Measurements from ENCODE around the gene IGSF9. TPM values are rescaled to one million over a fixed set of nuclear protein-coding genes. Genes with fewer than 3 reads are reported as not detected.

Gene IGSF9
- total and polyA plus RNA-seq, 10 of the 15 experiments (the other 5 are each of a cell fraction or from before 2014, with no cell fraction given): 0.04 to 0.07 TPM; not detected in 8

GRCh38 chr1:159928491-159929050 lies 16.8 kb downstream of the IGSF9 start:
- intact Hi-C loops (cut with micrococcal nuclease; ENCODE audit: unreplicated experiment) (loop anchor here (10.0 kb wide), 1 partner anchor 854 kb away; the partner anchor contains the start of gene AIM2), in situ Hi-C loops (cut with MboI) (no loop called here)
- DNase-seq (ENCODE audit: low read depth, low spot score) (no peak), FAIRE-seq (no peak), ATAC-seq (no peak)
- H3K4me2 ChIP-seq (ENCODE audit: control insufficient read depth, insufficient read depth): no peak overlapping the region
- 69% methylated on average over 18 of the region's 18 CpGs for WGBS (ENCODE audit: insufficient coverage, insufficient replicate concordance, low lambda C conversion rate, missing lambda C conversion rate)
- H4K20me1 ChIP-seq (ENCODE audit: control insufficient read depth, insufficient read depth): no peaks in the 10 kb centered on the region
- H3K79me2 ChIP-seq (ENCODE audit: control insufficient read depth, insufficient read depth, low read length): peaks cover 18% of the 10 kb centered on the region
- no peaks in the 10 kb centered on the region for H3K27me3 ChIP-seq (replicated peaks in 1 of 2; ENCODE audit: control insufficient read depth in 2 of 2, insufficient read depth in 2 of 2, low read length in 1 of 2)
- H3K4me3 ChIP-seq: no peak overlapping the region
- no peak overlapping the region for H3K9ac ChIP-seq (ENCODE audit: control insufficient read depth, insufficient read depth, low read length)
- no peak for TF ChIP-seq CBFB (IDR thresholded peaks at IDR 0.05; ENCODE audit: low read depth)
- no TSS peak for BruUV-seq (replicated peaks)
- H3K9me3 ChIP-seq (replicated peaks; ENCODE audit: control insufficient read depth, insufficient read depth, low read length): no peaks in the 10 kb centered on the region
- ChIA-PET POLR2A (no interaction called here), CTCF (interaction anchor here (2.1 to 22.4 kb wide), 2 partner anchors 75 to 129 kb away, joined by 6 to 422 read pairs; no protein-coding TSS in a partner anchor), RAD21 (ENCODE audit: unreplicated experiment) (interaction anchor here (0.7 to 1.4 kb wide), 2 partner anchors 79 to 173 kb away, joined by 3 to 10 read pairs; no protein-coding TSS in a partner anchor), SMC1A (ENCODE audit: uncharacterized antibody, unreplicated experiment) (interaction anchor here (8.1 kb wide), 1 partner anchor 78 kb away, joined by 57 read pairs; no protein-coding TSS in a partner anchor)
- peaks cover 8% of the 10 kb centered on the region; the same call in 1 of the 2 replicates for H3K4me1 ChIP-seq (ENCODE audit: control insufficient read depth, insufficient read depth, low read length)
- H3K36me3 ChIP-seq (ENCODE audit: control insufficient read depth in 2 of 2, insufficient read depth in 2 of 2, low read length in 1 of 2): no peaks in the 10 kb centered on the region
- H3K27ac ChIP-seq (ENCODE audit: control insufficient read depth, insufficient read depth): no peak overlapping the region
- H2AFZ ChIP-seq (ENCODE audit: control insufficient read depth, low read depth, low read length): no peak overlapping the region

- Histone ChIP-seq H2AFZ (ENCODE audit: control insufficient read depth, low read depth, low read length) (no peak overlapping the region), H3K27me3 (replicated peaks in 1 of 2; ENCODE audit: control insufficient read depth in 2 of 2, insufficient read depth in 2 of 2, low read length in 1 of 2) (no peaks in the 10 kb centered on the region), H3K4me2 (ENCODE audit: control insufficient read depth, insufficient read depth) (no peak overlapping the region), H3K9ac (ENCODE audit: control insufficient read depth, insufficient read depth, low read length) (no peak overlapping the region), H3K4me1 (ENCODE audit: control insufficient read depth, insufficient read depth, low read length) (peaks cover 13% of the 10 kb centered on the region; the same call in 1 of the 2 replicates), H3K4me3 (no peak overlapping the region), H4K20me1 (ENCODE audit: control insufficient read depth, insufficient read depth) (no peaks in the 10 kb centered on the region), H3K9me3 (replicated peaks; ENCODE audit: control insufficient read depth, insufficient read depth, low read length) (no peaks in the 10 kb centered on the region), H3K27ac (ENCODE audit: control insufficient read depth, insufficient read depth) (no peak overlapping the region), H3K36me3 (ENCODE audit: control insufficient read depth in 2 of 2, insufficient read depth in 2 of 2, low read length in 1 of 2) (no peaks in the 10 kb centered on the region), H3K79me2 (ENCODE audit: control insufficient read depth, insufficient read depth, low read length) (peaks cover 25% of the 10 kb centered on the region)
- in situ Hi-C loops (cut with MboI): no loop called here
- ATAC-seq: no peak
- no TSS peak for BruUV-seq (replicated peaks)
- intact Hi-C loops (cut with micrococcal nuclease; ENCODE audit: unreplicated experiment): loop anchor here (10.0 kb wide), 1 partner anchor 853 kb away; the partner anchor contains the start of gene AIM2
- ChIA-PET RAD21 (ENCODE audit: unreplicated experiment) (interaction anchor here (0.7 to 1.4 kb wide), 3 partner anchors 35 to 174 kb away, joined by 3 to 10 read pairs (median 6); no protein-coding TSS in a partner anchor), CTCF (interaction anchor here (0.8 to 22.4 kb wide), 5 partner anchors 35 to 158 kb away, joined by 3 to 422 read pairs (median 6); no protein-coding TSS in a partner anchor), POLR2A (no interaction called here), SMC1A (ENCODE audit: uncharacterized antibody, unreplicated experiment) (interaction anchor here (8.1 kb wide), 1 partner anchor 79 kb away, joined by 57 read pairs; no protein-coding TSS in a partner anchor)
- FAIRE-seq: no peak
- WGBS (ENCODE audit: insufficient coverage, insufficient replicate concordance, low lambda C conversion rate, missing lambda C conversion rate): 23% methylated on average over 12 of the region's 13 CpGs
- no peak for DNase-seq (ENCODE audit: low read depth, low spot score)
- TF ChIP-seq NR2F1 (conservative IDR thresholded peaks at IDR 0.05): peak; percentile 49
- TF ChIP-seq CTCF (IDR thresholded peaks at IDR 0.05 in 2 of 3, conservative IDR thresholded peaks at IDR 0.05 in 1 of 3; ENCODE audit: control insufficient read depth in 2 of 3, extremely low read depth in 1 of 3, insufficient read depth in 1 of 3, low read depth in 3 of 3, low read length in 3 of 3): peak in 1 of 3 experiments; percentile 9; a peak in 1 of 6 replicates
- TF ChIP-seq PKNOX1 (IDR thresholded peaks at IDR 0.05): no peak
- no peak for TF ChIP-seq TCF7 (IDR thresholded peaks at IDR 0.05; ENCODE audit: borderline replicate concordance)
- no peak for TF ChIP-seq ZNF622 (IDR thresholded peaks at IDR 0.05)
- peak; percentile 23 for TF ChIP-seq BCL3 (IDR thresholded peaks at IDR 0.05; ENCODE audit: borderline replicate concordance, insufficient read depth, low read depth, low read length, poor library complexity, severe bottlenecking)
- TF ChIP-seq ESRRA (IDR thresholded peaks at IDR 0.05; ENCODE audit: low read length): no peak
- peak; percentile 57 for TF ChIP-seq EED (IDR thresholded peaks at IDR 0.05; ENCODE audit: low read depth)
- no peak for TF ChIP-seq FOS (IDR thresholded peaks at IDR 0.05; ENCODE audit: borderline replicate concordance, extremely low read depth, insufficient read length)
- no peak for TF ChIP-seq KAT2A (conservative IDR thresholded peaks at IDR 0.05; ENCODE audit: control insufficient read depth, low read depth, low read length)
These were observed 17.5 kb downstream of the IGSF9 start for GRCh38 chr1:159927849-159928431.
